ENCODE results near the gene MYL11.

MYL11 gene

DNA sequence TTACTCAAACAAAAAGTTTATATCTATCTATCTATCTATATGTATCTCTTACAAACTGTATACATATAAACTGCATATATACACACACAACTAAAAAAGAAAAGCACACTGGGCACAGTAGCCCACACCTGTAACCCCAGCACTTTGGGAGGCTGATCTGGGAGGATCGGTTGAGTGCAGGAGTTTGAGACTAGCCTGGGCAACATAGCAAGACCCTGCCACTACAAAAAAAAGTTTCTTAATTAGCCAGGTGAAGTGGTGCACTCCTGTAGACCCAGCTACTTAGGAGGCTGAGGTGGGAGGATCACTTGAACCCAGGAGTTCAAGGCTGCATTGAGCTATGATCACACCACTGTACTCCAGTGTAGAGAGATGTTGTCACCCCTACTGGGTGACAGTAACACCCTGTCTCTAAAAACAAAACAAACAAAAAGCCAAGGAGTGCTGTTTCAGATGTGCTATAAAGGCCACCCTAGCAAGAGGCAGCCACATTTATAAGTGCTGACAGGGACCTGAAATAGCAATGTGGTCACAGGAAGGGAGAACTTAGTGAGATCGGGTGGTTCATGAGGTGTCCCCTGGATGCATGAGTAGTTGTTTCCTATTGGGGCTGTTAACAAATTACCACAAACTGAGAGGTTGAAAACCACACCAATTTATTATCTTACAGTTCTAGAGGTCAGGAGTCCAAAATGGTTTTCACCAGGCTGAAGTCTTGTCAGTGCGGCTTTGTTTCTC, 24.3 kb upstream of the MYL11 start:
- no peaks in the 10 kb centered on the region for H3K4me1 ChIP-seq (ENCODE audit: control insufficient read depth, insufficient read depth, low read length)
- H3K27ac ChIP-seq (ENCODE audit: extremely low read depth, low read depth, low read length) = no peak overlapping the region
- H3K4me3 ChIP-seq (ENCODE audit: low read depth, low read length) = no peak overlapping the region
- H3K36me3 ChIP-seq (ENCODE audit: control insufficient read depth in 2 of 2, insufficient read depth in 1 of 2, low read length in 2 of 2) = peaks cover 5 to 45% of the 10 kb centered on the region in 2 experiments; a peak in 2 of 3 replicates
- CTCF ChIA-PET = interaction anchor here (1.1 kb wide), 1 partner anchor 52 kb away, joined by 3 read pairs; no protein-coding TSS in a partner anchor
- H3K9me3 ChIP-seq (ENCODE audit: control insufficient read depth, insufficient read depth, low read depth, low read length) = no peaks in the 10 kb centered on the region
- POLR2A ChIA-PET = interaction anchor here (0.6 to 0.7 kb wide), 2 partner anchors 703 to 1858 kb away, joined by 3 to 7 read pairs; no protein-coding TSS in a partner anchor
- TF ChIP-seq SCRT2 (tag by site-specific recombination; IDR thresholded peaks at IDR 0.05) = peak; percentile 36; the same call in 1 of the 2 replicates
- no peak for TF ChIP-seq ZNF404 (tag by site-specific recombination; IDR thresholded peaks at IDR 0.05)
- TF ChIP-seq ZNF585B (tag by site-specific recombination; IDR thresholded peaks at IDR 0.05) = peak; percentile 61
- TF ChIP-seq OSR2 (tag by site-specific recombination; IDR thresholded peaks at IDR 0.05) = no peak
- TF ChIP-seq, protein P1, sequence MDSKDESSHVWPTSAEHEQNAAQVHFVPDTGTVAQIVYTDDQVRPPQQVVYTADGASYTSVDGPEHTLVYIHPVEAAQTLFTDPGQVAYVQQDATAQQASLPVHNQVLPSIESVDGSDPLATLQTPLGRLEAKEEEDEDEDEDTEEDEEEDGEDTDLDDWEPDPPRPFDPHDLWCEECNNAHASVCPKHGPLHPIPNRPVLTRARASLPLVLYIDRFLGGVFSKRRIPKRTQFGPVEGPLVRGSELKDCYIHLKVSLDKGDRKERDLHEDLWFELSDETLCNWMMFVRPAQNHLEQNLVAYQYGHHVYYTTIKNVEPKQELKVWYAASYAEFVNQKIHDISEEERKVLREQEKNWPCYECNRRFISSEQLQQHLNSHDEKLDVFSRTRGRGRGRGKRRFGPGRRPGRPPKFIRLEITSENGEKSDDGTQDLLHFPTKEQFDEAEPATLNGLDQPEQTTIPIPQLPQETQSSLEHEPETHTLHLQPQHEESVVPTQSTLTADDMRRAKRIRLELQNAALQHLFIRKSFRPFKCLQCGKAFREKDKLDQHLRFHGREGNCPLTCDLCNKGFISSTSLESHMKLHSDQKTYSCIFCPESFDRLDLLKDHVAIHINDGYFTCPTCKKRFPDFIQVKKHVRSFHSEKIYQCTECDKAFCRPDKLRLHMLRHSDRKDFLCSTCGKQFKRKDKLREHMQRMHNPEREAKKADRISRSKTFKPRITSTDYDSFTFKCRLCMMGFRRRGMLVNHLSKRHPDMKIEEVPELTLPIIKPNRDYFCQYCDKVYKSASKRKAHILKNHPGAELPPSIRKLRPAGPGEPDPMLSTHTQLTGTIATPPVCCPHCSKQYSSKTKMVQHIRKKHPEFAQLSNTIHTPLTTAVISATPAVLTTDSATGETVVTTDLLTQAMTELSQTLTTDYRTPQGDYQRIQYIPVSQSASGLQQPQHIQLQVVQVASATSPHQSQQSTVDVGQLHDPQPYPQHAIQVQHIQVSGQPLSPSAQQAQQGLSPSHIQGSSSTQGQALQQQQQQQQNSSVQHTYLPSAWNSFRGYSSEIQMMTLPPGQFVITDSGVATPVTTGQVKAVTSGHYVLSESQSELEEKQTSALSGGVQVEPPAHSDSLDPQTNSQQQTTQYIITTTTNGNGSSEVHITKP (tag by site-specific recombination; IDR thresholded peaks at IDR 0.05) = 0 out of 2 replicates have a peak, but pooled peaks have one; percentile 12
- TF ChIP-seq, protein P2, sequence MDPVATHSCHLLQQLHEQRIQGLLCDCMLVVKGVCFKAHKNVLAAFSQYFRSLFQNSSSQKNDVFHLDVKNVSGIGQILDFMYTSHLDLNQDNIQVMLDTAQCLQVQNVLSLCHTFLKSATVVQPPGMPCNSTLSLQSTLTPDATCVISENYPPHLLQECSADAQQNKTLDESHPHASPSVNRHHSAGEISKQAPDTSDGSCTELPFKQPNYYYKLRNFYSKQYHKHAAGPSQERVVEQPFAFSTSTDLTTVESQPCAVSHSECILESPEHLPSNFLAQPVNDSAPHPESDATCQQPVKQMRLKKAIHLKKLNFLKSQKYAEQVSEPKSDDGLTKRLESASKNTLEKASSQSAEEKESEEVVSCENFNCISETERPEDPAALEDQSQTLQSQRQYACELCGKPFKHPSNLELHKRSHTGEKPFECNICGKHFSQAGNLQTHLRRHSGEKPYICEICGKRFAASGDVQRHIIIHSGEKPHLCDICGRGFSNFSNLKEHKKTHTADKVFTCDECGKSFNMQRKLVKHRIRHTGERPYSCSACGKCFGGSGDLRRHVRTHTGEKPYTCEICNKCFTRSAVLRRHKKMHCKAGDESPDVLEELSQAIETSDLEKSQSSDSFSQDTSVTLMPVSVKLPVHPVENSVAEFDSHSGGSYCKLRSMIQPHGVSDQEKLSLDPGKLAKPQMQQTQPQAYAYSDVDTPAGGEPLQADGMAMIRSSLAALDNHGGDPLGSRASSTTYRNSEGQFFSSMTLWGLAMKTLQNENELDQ (tag by site-specific recombination; IDR thresholded peaks at IDR 0.05; ENCODE audit: low read depth) = no peak
- peak; percentile 96 for TF ChIP-seq ZNF121 (tag by site-specific recombination; IDR thresholded peaks at IDR 0.05)
- TF ChIP-seq, protein P3, sequence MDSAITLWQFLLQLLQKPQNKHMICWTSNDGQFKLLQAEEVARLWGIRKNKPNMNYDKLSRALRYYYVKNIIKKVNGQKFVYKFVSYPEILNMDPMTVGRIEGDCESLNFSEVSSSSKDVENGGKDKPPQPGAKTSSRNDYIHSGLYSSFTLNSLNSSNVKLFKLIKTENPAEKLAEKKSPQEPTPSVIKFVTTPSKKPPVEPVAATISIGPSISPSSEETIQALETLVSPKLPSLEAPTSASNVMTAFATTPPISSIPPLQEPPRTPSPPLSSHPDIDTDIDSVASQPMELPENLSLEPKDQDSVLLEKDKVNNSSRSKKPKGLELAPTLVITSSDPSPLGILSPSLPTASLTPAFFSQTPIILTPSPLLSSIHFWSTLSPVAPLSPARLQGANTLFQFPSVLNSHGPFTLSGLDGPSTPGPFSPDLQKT (IDR thresholded peaks at IDR 0.05; ENCODE audit: borderline replicate concordance, low read depth, low read length) = no peak
- TF ChIP-seq, protein P4, sequence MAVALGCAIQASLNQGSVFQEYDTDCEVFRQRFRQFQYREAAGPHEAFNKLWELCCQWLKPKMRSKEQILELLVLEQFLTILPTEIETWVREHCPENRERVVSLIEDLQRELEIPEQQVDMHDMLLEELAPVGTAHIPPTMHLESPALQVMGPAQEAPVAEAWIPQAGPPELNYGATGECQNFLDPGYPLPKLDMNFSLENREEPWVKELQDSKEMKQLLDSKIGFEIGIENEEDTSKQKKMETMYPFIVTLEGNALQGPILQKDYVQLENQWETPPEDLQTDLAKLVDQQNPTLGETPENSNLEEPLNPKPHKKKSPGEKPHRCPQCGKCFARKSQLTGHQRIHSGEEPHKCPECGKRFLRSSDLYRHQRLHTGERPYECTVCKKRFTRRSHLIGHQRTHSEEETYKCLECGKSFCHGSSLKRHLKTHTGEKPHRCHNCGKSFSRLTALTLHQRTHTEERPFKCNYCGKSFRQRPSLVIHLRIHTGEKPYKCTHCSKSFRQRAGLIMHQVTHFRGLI (tag by site-specific recombination; IDR thresholded peaks at IDR 0.05) = no peak
- no peak for TF ChIP-seq ZFP37 (tag by site-specific recombination; IDR thresholded peaks at IDR 0.05)
- TF ChIP-seq GFI1B (tag by site-specific recombination; IDR thresholded peaks at IDR 0.05) = no peak
- TF ChIP-seq SALL2 (tag by site-specific recombination; IDR thresholded peaks at IDR 0.05; ENCODE audit: borderline replicate concordance) = no peak

DNA sequence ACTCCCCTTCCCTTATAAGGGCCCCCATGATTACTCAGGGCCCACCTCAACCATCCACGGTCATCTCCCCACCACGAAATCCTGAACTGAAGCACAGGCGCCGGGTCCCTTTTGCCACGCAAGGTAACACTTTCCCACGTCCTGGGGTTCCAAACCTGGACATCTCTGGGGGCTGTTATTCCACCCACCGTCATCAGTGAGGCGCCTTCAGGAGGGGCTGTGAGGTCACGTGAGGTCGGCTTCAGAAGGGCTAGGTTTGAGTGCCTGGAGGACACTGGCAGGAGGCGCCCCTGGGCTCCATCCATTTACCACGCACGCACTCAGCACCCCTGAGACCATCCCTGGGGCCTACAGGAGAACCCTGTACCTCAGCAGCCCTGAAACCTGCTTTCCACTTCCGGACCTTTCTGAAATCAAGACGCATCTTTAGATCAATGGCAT, 23.6 kb upstream of the MYL11 start:
- no peak overlapping the region for H3K27ac ChIP-seq (ENCODE audit: extremely low read depth, low read depth, low read length)
- TF ChIP-seq ZNF416 (tag by site-specific recombination; IDR thresholded peaks at IDR 0.05) = no peak
- TF ChIP-seq ZNF510 (tag by site-specific recombination; IDR thresholded peaks at IDR 0.05; ENCODE audit: insufficient replicate concordance) = no peak
- no peak for TF ChIP-seq ZNF548 (tag by site-specific recombination; IDR thresholded peaks at IDR 0.05)
- TF ChIP-seq ZNF830 (tag by site-specific recombination; IDR thresholded peaks at IDR 0.05; ENCODE audit: low read depth) = no peak
- TF ChIP-seq ZBTB1 (tag by site-specific recombination; IDR thresholded peaks at IDR 0.05) = no peak
- no peak for TF ChIP-seq ZNF792 (tag by site-specific recombination; IDR thresholded peaks at IDR 0.05)
- no peak for TF ChIP-seq ZNF174 (tag by site-specific recombination; IDR thresholded peaks at IDR 0.05)
- no peak for TF ChIP-seq EGR2 (tag by site-specific recombination; IDR thresholded peaks at IDR 0.05; ENCODE audit: low read depth)
- TF ChIP-seq, protein P5, sequence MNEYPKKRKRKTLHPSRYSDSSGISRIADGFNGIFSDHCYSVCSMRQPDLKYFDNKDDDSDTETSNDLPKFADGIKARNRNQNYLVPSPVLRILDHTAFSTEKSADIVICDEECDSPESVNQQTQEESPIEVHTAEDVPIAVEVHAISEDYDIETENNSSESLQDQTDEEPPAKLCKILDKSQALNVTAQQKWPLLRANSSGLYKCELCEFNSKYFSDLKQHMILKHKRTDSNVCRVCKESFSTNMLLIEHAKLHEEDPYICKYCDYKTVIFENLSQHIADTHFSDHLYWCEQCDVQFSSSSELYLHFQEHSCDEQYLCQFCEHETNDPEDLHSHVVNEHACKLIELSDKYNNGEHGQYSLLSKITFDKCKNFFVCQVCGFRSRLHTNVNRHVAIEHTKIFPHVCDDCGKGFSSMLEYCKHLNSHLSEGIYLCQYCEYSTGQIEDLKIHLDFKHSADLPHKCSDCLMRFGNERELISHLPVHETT (tag by site-specific recombination; IDR thresholded peaks at IDR 0.05) = no peak
- TF ChIP-seq, protein P6, sequence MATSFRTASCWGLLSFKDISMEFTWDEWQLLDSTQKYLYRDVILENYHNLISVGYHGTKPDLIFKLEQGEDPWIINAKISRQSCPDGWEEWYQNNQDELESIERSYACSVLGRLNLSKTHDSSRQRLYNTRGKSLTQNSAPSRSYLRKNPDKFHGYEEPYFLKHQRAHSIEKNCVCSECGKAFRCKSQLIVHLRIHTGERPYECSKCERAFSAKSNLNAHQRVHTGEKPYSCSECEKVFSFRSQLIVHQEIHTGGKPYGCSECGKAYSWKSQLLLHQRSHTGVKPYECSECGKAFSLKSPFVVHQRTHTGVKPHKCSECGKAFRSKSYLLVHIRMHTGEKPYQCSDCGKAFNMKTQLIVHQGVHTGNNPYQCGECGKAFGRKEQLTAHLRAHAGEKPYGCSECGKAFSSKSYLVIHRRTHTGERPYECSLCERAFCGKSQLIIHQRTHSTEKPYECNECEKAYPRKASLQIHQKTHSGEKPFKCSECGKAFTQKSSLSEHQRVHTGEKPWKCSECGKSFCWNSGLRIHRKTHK (tag by site-specific recombination; IDR thresholded peaks at IDR 0.05) = no peak

More for the DNA sequence above, 23.6 kb upstream of the MYL11 start:
- CTCF ChIA-PET = interaction anchor here (1.1 kb wide), 1 partner anchor 51 kb away, joined by 3 read pairs; no protein-coding TSS in a partner anchor
- POLR2A ChIA-PET = interaction anchor here (0.6 to 1.2 kb wide), 3 partner anchors 57 to 1859 kb away, joined by 3 read pairs; no protein-coding TSS in a partner anchor
- Histone ChIP-seq H3K36me3 (ENCODE audit: control insufficient read depth in 2 of 2, insufficient read depth in 1 of 2, low read length in 2 of 2) (peaks cover 5 to 45% of the 10 kb centered on the region in 2 experiments; a peak in 2 of 3 replicates), H3K4me3 (ENCODE audit: low read depth, low read length) (no peak overlapping the region), H3K4me1 (ENCODE audit: control insufficient read depth, insufficient read depth, low read length) (no peaks in the 10 kb centered on the region), H3K9me3 (ENCODE audit: control insufficient read depth, insufficient read depth, low read depth, low read length) (no peaks in the 10 kb centered on the region)

Measured in HEK293 (cell line).